PC-3 (cell line): ENCODE data around the gene P2RX4. TPM values are rescaled to one million over a fixed set of nuclear protein-coding genes. Genes with fewer than 3 reads are reported as not detected.

ENCODE experiments used
- ATAC-seq: fragments of 200-7000 bp; cut with Tn5 transposase; 2 replicates; pipeline ENCODE4 v1.9.1; 2020; ENCODE audit warnings: mild to moderate bottlenecking, moderate library complexity
- BruUV-seq: library from RNA; stranded (reverse); fragments of 400-500 nt; replicated peaks from 2 replicates; lab custom pipeline; 2021; lab: Mats Ljungman, UMichigan
- CTCF ChIA-PET: fragments of 300-600 bp; sonication (Branson Sonifier 250); formaldehyde crosslinking; loops from one replicate; lab custom pipeline; 2022; ENCODE audit warnings: antibody characterized with exemption; lab: Charles Lee
- POLR2A ChIA-PET: fragments of 300-600 bp; sonication (Branson Sonifier 250); formaldehyde crosslinking; loops from one replicate; lab custom pipeline; 2022; ENCODE audit warnings: antibody characterized with exemption; ENCODE audit not compliant: unreplicated experiment; lab: Charles Lee
- DNase-seq: peaks from one replicate; pipeline ENCODE4 v3.0.0-alpha.2; 2015
- H2AFZ ChIP-seq: fragments of 300-600 bp; sonication (generic); 2 replicates; pipeline ENCODE4 v1.6.0; 2016; ENCODE audit warnings: antibody characterized with exemption, low read length
- H3F3A ChIP-seq: fragments of 300-600 bp; sonication (generic); one replicate; pipeline ENCODE4 v1.6.0; 2017; ENCODE audit warnings: antibody characterized with exemption, low read length, control low read depth, mild to moderate bottlenecking; ENCODE audit not compliant: unreplicated experiment
- H3K27ac ChIP-seq: fragments of 300-600 bp; sonication (generic); 2 replicates; pipeline ENCODE4 v1.5.1; 2016; ENCODE audit warnings: mild to moderate bottlenecking, low read length
- H3K27me3 ChIP-seq: fragments of 300-600 bp; sonication (generic); 2 replicates; pipeline ENCODE4 v1.6.1; 2016; ENCODE audit warnings: low read length, mixed read lengths
- H3K36me3 ChIP-seq: fragments of 300-600 bp; sonication (generic); 2 replicates; pipeline ENCODE4 v1.6.1; 2016; ENCODE audit warnings: low read depth, mixed run types, low read length, mixed read lengths
- H3K4me1 ChIP-seq: fragments of 300-600 bp; sonication (generic); 2 replicates; pipeline ENCODE4 v1.5.1; 2016; ENCODE audit warnings: low read length; ENCODE audit not compliant: insufficient read depth
- H3K4me2 ChIP-seq: fragments of 300-600 bp; sonication (generic); 2 replicates; pipeline ENCODE4 v1.6.0; 2016; ENCODE audit warnings: low read length
- H3K4me3 ChIP-seq: fragments of 300-600 bp; sonication (generic); 2 replicates; pipeline ENCODE4 v1.5.1; 2016; ENCODE audit warnings: mild to moderate bottlenecking, low read length, mixed read lengths
- H3K79me2 ChIP-seq: fragments of 300-600 bp; sonication (generic); 2 replicates; pipeline ENCODE4 v1.6.1; 2017; ENCODE audit warnings: low read length, mixed read lengths
- H3K9ac ChIP-seq: fragments of 300-600 bp; sonication (generic); 2 replicates; pipeline ENCODE4 v1.6.0; 2016; ENCODE audit warnings: mild to moderate bottlenecking, low read length
- H3K9me2 ChIP-seq: fragments of 300-600 bp; sonication (generic); replicated peaks from 2 replicates; pipeline ENCODE4 v1.6.1; 2016; ENCODE audit warnings: mixed run types, low read length, mixed read lengths
- H3K9me3 ChIP-seq: fragments of 300-600 bp; sonication (generic); 2 replicates; pipeline ENCODE4 v1.6.1; 2016; ENCODE audit warnings: low read length, mixed read lengths
- H4K20me1 ChIP-seq: fragments of 300-600 bp; sonication (generic); 2 replicates; pipeline ENCODE4 v1.6.1; 2016; ENCODE audit warnings: low read length, mixed read lengths
- EZH2 ChIP-seq: fragments of 300-600 bp; sonication (generic); IDR thresholded peaks from one replicate; pipeline ENCODE4 v1.6.1; 2017; ENCODE audit warnings: antibody characterized with exemption, mild to moderate bottlenecking, low read length; ENCODE audit not compliant: unreplicated experiment
- EZH2phosphoT487 ChIP-seq: fragments of 300-600 bp; sonication (generic); IDR thresholded peaks from 2 replicates; pipeline ENCODE4 v1.6.1; 2018; ENCODE audit warnings: mild to moderate bottlenecking, antibody characterized with exemption, low read length, borderline replicate concordance
- intact Hi-C: fragments of 100-400 bp; cut with micrococcal nuclease; formaldehyde crosslinking; loops from 2 replicates; pipeline ENCODE4 v1.9.0; 2023
- total RNA-seq: library from RNA; depleted of rRNA; stranded (reverse); fragments of >200 nt; gene quantifications from 2 replicates; pipeline ENCODE4 v1.2.3, GENCODE V29; 2014
- TF ChIP-seq, protein P1 (sequence below): fragments of 300-600 bp; sonication (generic); conservative IDR thresholded peaks from 2 replicates; pipeline ENCODE4 v1.5.1; 2017; ENCODE audit warnings: antibody characterized with exemption, low read depth, mild to moderate bottlenecking, low read length

Gene P2RX4
- total RNA-seq, 1 experiment from 2014 or later, result 21.6 TPM

DNA sequence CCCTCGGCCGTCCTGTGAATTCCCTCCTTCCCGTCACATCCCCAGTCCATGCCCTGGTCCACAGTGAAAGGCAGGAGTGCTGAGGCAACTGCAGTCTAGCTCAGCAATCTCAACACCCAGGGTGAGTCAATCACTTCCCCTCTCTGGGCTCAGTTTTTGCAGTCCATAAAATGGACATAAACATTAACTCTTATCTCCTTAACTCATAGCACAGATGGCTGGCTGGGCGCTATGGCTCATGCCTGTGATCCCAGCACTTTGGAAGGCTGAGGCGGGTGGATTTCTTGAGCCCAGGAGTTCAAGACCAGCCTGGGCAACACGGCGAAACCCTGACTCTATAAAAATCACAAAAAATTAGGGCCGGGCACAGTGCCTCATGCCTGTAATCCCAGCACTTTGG, 54.2 kb downstream of the P2RX4 start:
- H3K4me1 ChIP-seq, result no peaks in the 10 kb centered on the region
- no peaks in the 10 kb centered on the region for H3F3A ChIP-seq
- intact Hi-C loops, result no loop called here
- no peaks in the 10 kb centered on the region for H3K27me3 ChIP-seq
- ChIA-PET POLR2A (no interaction called here), CTCF (no interaction called here)
- no peaks in the 10 kb centered on the region for H3K79me2 ChIP-seq
- ATAC-seq, result no peak
- no peaks in the 10 kb centered on the region for H3K9me2 ChIP-seq
- TF ChIP-seq, protein P1, sequence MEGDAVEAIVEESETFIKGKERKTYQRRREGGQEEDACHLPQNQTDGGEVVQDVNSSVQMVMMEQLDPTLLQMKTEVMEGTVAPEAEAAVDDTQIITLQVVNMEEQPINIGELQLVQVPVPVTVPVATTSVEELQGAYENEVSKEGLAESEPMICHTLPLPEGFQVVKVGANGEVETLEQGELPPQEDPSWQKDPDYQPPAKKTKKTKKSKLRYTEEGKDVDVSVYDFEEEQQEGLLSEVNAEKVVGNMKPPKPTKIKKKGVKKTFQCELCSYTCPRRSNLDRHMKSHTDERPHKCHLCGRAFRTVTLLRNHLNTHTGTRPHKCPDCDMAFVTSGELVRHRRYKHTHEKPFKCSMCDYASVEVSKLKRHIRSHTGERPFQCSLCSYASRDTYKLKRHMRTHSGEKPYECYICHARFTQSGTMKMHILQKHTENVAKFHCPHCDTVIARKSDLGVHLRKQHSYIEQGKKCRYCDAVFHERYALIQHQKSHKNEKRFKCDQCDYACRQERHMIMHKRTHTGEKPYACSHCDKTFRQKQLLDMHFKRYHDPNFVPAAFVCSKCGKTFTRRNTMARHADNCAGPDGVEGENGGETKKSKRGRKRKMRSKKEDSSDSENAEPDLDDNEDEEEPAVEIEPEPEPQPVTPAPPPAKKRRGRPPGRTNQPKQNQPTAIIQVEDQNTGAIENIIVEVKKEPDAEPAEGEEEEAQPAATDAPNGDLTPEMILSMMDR, result no peak
- TF ChIP-seq EZH2phosphoT487, result no peak
- no peak for TF ChIP-seq EZH2
- no peak overlapping the region for H3K27ac ChIP-seq
- peaks cover 45% of the 10 kb centered on the region for H3K36me3 ChIP-seq
- H3K9me3 ChIP-seq, result no peaks in the 10 kb centered on the region
- no peak overlapping the region for H3K4me3 ChIP-seq
- no peak overlapping the region for H3K4me2 ChIP-seq
- no peak overlapping the region for H2AFZ ChIP-seq
- H4K20me1 ChIP-seq, result no peaks in the 10 kb centered on the region
- no peak for DNase-seq
- no peak overlapping the region for H3K9ac ChIP-seq
- no TSS peak for BruUV-seq

DNA sequence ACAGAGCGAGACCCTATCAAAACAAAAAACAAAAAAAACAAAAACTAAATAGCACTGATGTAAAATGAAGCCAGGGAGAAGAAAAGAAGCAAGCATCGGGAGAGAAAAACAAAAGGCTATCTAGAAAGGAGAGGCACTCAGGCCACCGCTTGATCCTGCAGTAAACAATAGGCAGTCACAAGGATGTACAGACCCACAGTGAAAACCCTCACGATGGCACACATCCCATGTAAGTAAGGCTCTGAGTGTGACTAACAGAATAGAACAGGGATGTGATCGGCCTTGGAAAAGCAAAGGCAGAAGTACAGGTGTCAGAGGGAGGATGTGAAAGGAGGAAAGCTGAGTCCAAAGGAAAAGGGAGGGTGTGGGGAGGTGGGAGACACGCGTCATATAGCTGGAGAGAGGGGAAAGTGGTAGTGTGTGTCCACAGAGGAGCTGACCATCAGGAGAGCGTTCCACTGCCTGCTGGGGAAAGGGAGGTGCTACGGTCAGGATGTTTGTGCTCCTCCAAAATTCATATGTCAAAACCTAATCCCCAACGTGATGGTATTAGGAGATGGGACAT, 55.1 kb downstream of the P2RX4 start:
- ChIA-PET CTCF (no interaction called here), POLR2A (no interaction called here)
- H3K9ac ChIP-seq, result no peak overlapping the region
- ATAC-seq (no peak), DNase-seq (no peak)
- no peaks in the 10 kb centered on the region for H3F3A ChIP-seq
- H3K36me3 ChIP-seq, result peaks cover 40% of the 10 kb centered on the region; the same call in 1 of the 2 replicates
- intact Hi-C loops, result no loop called here
- no peaks in the 10 kb centered on the region for H3K79me2 ChIP-seq
- H3K9me3 ChIP-seq, result no peaks in the 10 kb centered on the region
- H3K9me2 ChIP-seq, result no peaks in the 10 kb centered on the region
- no peak overlapping the region for H2AFZ ChIP-seq
- H3K27ac ChIP-seq, result no peak overlapping the region
- TF ChIP-seq EZH2phosphoT487 (no peak), EZH2 (no peak)
- TF ChIP-seq, protein P1, result no peak
- H3K4me2 ChIP-seq, result no peak overlapping the region
- H3K4me1 ChIP-seq, result no peaks in the 10 kb centered on the region
- no peaks in the 10 kb centered on the region for H3K27me3 ChIP-seq
- no TSS peak for BruUV-seq
- H3K4me3 ChIP-seq, result no peak overlapping the region
- H4K20me1 ChIP-seq, result no peaks in the 10 kb centered on the region

DNA sequence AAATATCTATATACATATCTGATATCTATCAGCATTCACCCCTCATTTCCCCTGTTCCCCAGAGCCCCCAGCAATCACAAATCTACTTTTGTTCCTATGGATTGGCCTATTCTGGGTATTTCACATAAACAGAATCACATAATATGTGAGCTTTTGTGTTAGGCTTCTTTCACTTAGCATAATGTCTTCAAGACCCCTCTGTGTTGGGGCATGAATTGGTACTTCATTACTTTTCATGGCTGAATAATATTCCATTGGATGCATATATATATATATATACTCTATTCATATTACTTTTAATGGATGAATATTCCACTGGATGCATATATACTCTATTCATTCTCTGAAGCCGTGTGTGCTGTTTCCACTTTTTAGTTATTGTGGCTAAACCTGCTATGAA, 57.9 kb downstream of the P2RX4 start:
- intact Hi-C loops, result no loop called here
- TF ChIP-seq, protein P1, result no peak
- TF ChIP-seq EZH2phosphoT487 (no peak), EZH2 (no peak)
- Histone ChIP-seq H3K79me2 (no peaks in the 10 kb centered on the region), H4K20me1 (no peaks in the 10 kb centered on the region), H3F3A (no peaks in the 10 kb centered on the region), H3K4me2 (no peak overlapping the region), H3K4me1 (no peaks in the 10 kb centered on the region), H3K9ac (no peak overlapping the region), H3K36me3 (peaks cover 28% of the 10 kb centered on the region; the same call in 1 of the 2 replicates), H3K9me3 (no peaks in the 10 kb centered on the region), H3K27ac (no peak overlapping the region), H3K27me3 (no peaks in the 10 kb centered on the region), H3K4me3 (no peak overlapping the region), H2AFZ (no peak overlapping the region), H3K9me2 (no peaks in the 10 kb centered on the region)
- no peak for DNase-seq
- no peak for ATAC-seq
- CTCF ChIA-PET, result no interaction called here
- POLR2A ChIA-PET, result no interaction called here
- no TSS peak for BruUV-seq
